HepG2 (cell line): Measurements from ENCODE around the gene IKZF4. TPM values are rescaled to one million over a fixed set of nuclear protein-coding genes. Genes with fewer than 3 reads are reported as not detected.

Experiments
- ATAC-seq: fragments of 200-7000 bp; cut with Tn5 transposase; 3 replicates; pipeline ENCODE4 v1.9.1; 2020; ENCODE audit warnings: mild to moderate bottlenecking, moderate library complexity
- BruUV-seq: library from RNA; stranded (reverse); fragments of 400-500 nt; replicated peaks from 2 replicates; lab custom pipeline; 2021; lab: Mats Ljungman, UMichigan
- CTCF ChIA-PET: fragments of 300-600 bp; formaldehyde crosslinking; extraction: SDS; loops from one replicate; lab custom pipeline; 2021; ENCODE audit warnings: low total read pairs, inconsistent platforms, low intra/inter-chr PET ratio; lab: Yijun Ruan, JAX
- POLR2A ChIA-PET: fragments of 350-600 bp; sonication (Branson Sonifier 250); formaldehyde crosslinking; loops from one replicate; lab custom pipeline; 2020; ENCODE audit warnings: antibody characterized with exemption, inconsistent platforms; lab: Yijun Ruan, JAX
- DNase-seq: peaks from one replicate; pipeline ENCODE4 v3.0.0-alpha.2; 2015; ENCODE audit warnings: low spot score
- FAIRE-seq: peaks from 3 replicates; lab custom pipeline; 2011; peaks lifted over from hg19 to GRCh38; lab: Jason Lieb, UNC
- H2AFZ ChIP-seq: one replicate; pipeline ENCODE4 v1.6.1; 2011; ENCODE audit warnings: low read length, inconsistent platforms
- H3K27ac ChIP-seq: fragments of 300-600 bp; 3 replicates; pipeline ENCODE4 v1.8.0; 2011; ENCODE audit warnings: mixed run types, mild to moderate bottlenecking, mixed read lengths, low read length, inconsistent platforms; ENCODE audit not compliant: insufficient read depth; ENCODE audit errors: extremely low read length
- H3K27me3 ChIP-seq, 2 experiments: fragments of 200-600 bp in 1 of 2; 2 replicates in 1 of 2; 3 replicates in 1 of 2; pipeline versions ENCODE4 v1.6.0 to v1.8.0; 2011; ENCODE audit warnings: low read length in 2 of 2, mild to moderate bottlenecking in 2 of 2, moderate library complexity in 2 of 2, inconsistent platforms in 1 of 2; ENCODE audit not compliant: insufficient read depth in 2 of 2, control insufficient read depth in 1 of 2
- H3K36me3 ChIP-seq, 2 experiments: fragments of 200-600 bp in 1 of 2; replicated peaks in 1 of 2; 2 replicates in 1 of 2; 3 replicates in 1 of 2; pipeline versions ENCODE4 v1.5.1 to v1.8.0; 2011; ENCODE audit warnings: low read length in 2 of 2, inconsistent platforms in 1 of 2; ENCODE audit not compliant: insufficient read depth in 2 of 2, control insufficient read depth in 1 of 2
- H3K4me1 ChIP-seq: 2 replicates; pipeline ENCODE4 v1.5.1; 2012; ENCODE audit warnings: low read length, inconsistent platforms; ENCODE audit not compliant: insufficient read depth
- H3K4me2 ChIP-seq: 2 replicates; pipeline ENCODE4 v1.6.0; 2011; ENCODE audit warnings: low read depth, low read length, inconsistent platforms
- H3K4me3 ChIP-seq, 3 experiments: fragments of 200-600 bp in 1 of 3; sonication (generic), shearing (Covaris generic) in 1 of 3; replicated peaks in 1 of 3; 2 replicates each; pipeline ENCODE4 v1.5.1; 2011 to 2016; ENCODE audit warnings: low read length in 3 of 3, inconsistent platforms in 2 of 3, low read depth in 2 of 3, mild to moderate bottlenecking in 2 of 3, control low read depth in 1 of 3, mixed read lengths in 1 of 3; ENCODE audit not compliant: insufficient read depth in 1 of 3
- H3K79me2 ChIP-seq: one replicate; pipeline ENCODE4 v1.6.1; 2011; ENCODE audit warnings: low read length, inconsistent platforms; ENCODE audit not compliant: insufficient read depth
- H3K9ac ChIP-seq: 2 replicates; pipeline ENCODE4 v1.6.0; 2011; ENCODE audit warnings: mild to moderate bottlenecking, low read depth, low read length, inconsistent platforms; ENCODE audit not compliant: insufficient read depth
- H3K9me3 ChIP-seq: 2 replicates; pipeline ENCODE4 v1.5.1; 2012; ENCODE audit warnings: mild to moderate bottlenecking, low read length
- H4K20me1 ChIP-seq: 2 replicates; pipeline ENCODE4 v1.6.0; 2011; ENCODE audit warnings: inconsistent platforms, mild to moderate bottlenecking, low read length, moderate library complexity; ENCODE audit not compliant: insufficient read depth
- ATF3 ChIP-seq: sonication (generic); formaldehyde crosslinking; IDR thresholded peaks from 2 replicates; pipeline ENCODE4 v1.4.0; 2020; ENCODE audit warnings: missing genetic modification reagents
- IKZF1 ChIP-seq: fragments of 450-650 bp; IDR thresholded peaks from 2 replicates; pipeline ENCODE4 v1.7.1; 2016
- NFE2L1 ChIP-seq: sonication (generic); formaldehyde crosslinking; IDR thresholded peaks from 2 replicates; pipeline ENCODE4 v1.4.0; 2020; ENCODE audit warnings: missing genetic modification reagents, mild to moderate bottlenecking, borderline replicate concordance
- NKX3-1 ChIP-seq: sonication (generic); formaldehyde crosslinking; IDR thresholded peaks from 2 replicates; pipeline ENCODE4 v1.5.0; 2020; ENCODE audit warnings: missing genetic modification reagents
- PHF21A ChIP-seq: sonication (generic); formaldehyde crosslinking; IDR thresholded peaks from 2 replicates; pipeline ENCODE4 v1.5.0; 2020; ENCODE audit warnings: mild to moderate bottlenecking, missing genetic modification reagents
- RARG ChIP-seq: sonication (generic); formaldehyde crosslinking; IDR thresholded peaks from 2 replicates; pipeline ENCODE4 v1.4.0; 2020; ENCODE audit warnings: low read depth, mild to moderate bottlenecking, missing genetic modification reagents
- RCOR2 ChIP-seq: IDR thresholded peaks from 2 replicates; pipeline ENCODE4 v1.6.1; 2016; ENCODE audit warnings: missing biosample characterization, missing genetic modification reagents
- SMYD3 ChIP-seq: sonication (generic); formaldehyde crosslinking; IDR thresholded peaks from 2 replicates; pipeline ENCODE4 v1.8.1; 2023; ENCODE audit warnings: mild to moderate bottlenecking, missing genetic modification reagents
- SRY ChIP-seq: sonication (generic); formaldehyde crosslinking; IDR thresholded peaks from 2 replicates; pipeline ENCODE4 v1.8.0; 2022; ENCODE audit warnings: mild to moderate bottlenecking, missing genetic modification reagents
- ZBTB46 ChIP-seq: sonication (generic); formaldehyde crosslinking; IDR thresholded peaks from 2 replicates; pipeline ENCODE4 v1.4.0; 2020; ENCODE audit warnings: mild to moderate bottlenecking, missing genetic modification reagents, borderline replicate concordance
- ZNF530 ChIP-seq: sonication (generic); formaldehyde crosslinking; IDR thresholded peaks from 2 replicates; pipeline ENCODE4 v1.5.0; 2020; ENCODE audit warnings: low read depth, mild to moderate bottlenecking, missing genetic modification reagents
- ZNF605 ChIP-seq: sonication (generic); formaldehyde crosslinking; IDR thresholded peaks from 2 replicates; pipeline ENCODE4 v1.8.0; 2022; ENCODE audit warnings: mild to moderate bottlenecking, missing genetic modification reagents
- ZNF607 ChIP-seq: sonication (generic); formaldehyde crosslinking; IDR thresholded peaks from 2 replicates; pipeline ENCODE4 v1.5.1; 2020; ENCODE audit warnings: missing genetic modification reagents, mild to moderate bottlenecking, borderline replicate concordance
- ZNF652 ChIP-seq: IDR thresholded peaks from 2 replicates; pipeline ENCODE4 v1.6.1; 2016; ENCODE audit warnings: low read depth, borderline replicate concordance
- ZNF670 ChIP-seq: sonication (generic); formaldehyde crosslinking; IDR thresholded peaks from 2 replicates; pipeline ENCODE4 v1.8.0; 2022; ENCODE audit warnings: mild to moderate bottlenecking, missing genetic modification reagents, borderline replicate concordance
- ZNF766 ChIP-seq: sonication (generic); formaldehyde crosslinking; IDR thresholded peaks from 2 replicates; pipeline ENCODE4 v1.5.0; 2020; ENCODE audit warnings: missing genetic modification reagents, borderline replicate concordance
- WGBS: methylation state at CpG from one replicate; pipeline ENCODE4 v1.1.6; 2017; ENCODE audit warnings: low lambda C conversion rate; 5-methylcytosine and 5-hydroxymethylcytosine counted together
- in situ Hi-C: cut with HindIII; loops from 2 replicates; pipeline ENCODE4 v1.10.0; 2017; ENCODE audit warnings: low pct_unique_long_range_greater_than_20kb; ENCODE audit not compliant: extremely low pct_ligation_motif_present
- intact Hi-C: fragments of 100-400 bp; cut with micrococcal nuclease; formaldehyde crosslinking; loops from one replicate; pipeline ENCODE4 v1.10.0; 2022; ENCODE audit not compliant: unreplicated experiment
- polyA plus RNA-seq, 8 experiments: library from polyadenylated mRNA; depleted of rRNA in 3 of 8; stranded (reverse) in 7 of 8; unstranded in 1 of 8; fragments of >200 nt; fragmentation: Illumina TruSeq in 4 of 8; extraction: Trizol in 4 of 8; gene quantifications; 2 replicates each; pipeline versions ENCODE4 v1.2.1 to v1.2.3, GENCODE V29; 2011 to 2016; ENCODE audit warnings: low read depth in 4 of 8, missing spikeins in 1 of 8, mixed read lengths in 1 of 8; ENCODE audit not compliant: insufficient read depth in 1 of 8
- total RNA-seq, 5 experiments: library from RNA; depleted of rRNA; stranded (reverse); fragments of >200 nt; fragmentation: Illumina TruSeq; extraction: Trizol; gene quantifications; 2 replicates each; pipeline ENCODE4 v1.2.3, GENCODE V29; 2016; ENCODE audit warnings: low read depth in 1 of 5
- TF ChIP-seq, protein P1 (sequence below): sonication (generic); formaldehyde crosslinking; IDR thresholded peaks from 2 replicates; pipeline ENCODE4 v1.4.0; 2020; ENCODE audit warnings: missing genetic modification reagents, borderline replicate concordance

The IKZF4 gene
- total and polyA plus RNA-seq, 2 of the 13 experiments (the other 11 are each of a cell fraction or from before 2014, with no cell fraction given) = 0.58 to 2.2 TPM

- no peak for TF ChIP-seq SMYD3 (CRISPR knock-in tag)
Measured at GRCh38 chr12:56007564-56008559, 13.0 kb upstream of the IKZF4 start (continued).

GRCh38 chr12:56010111-56010570, 10.7 kb upstream of the IKZF4 start:
- TSS peak; percentile 41 for BruUV-seq
- no peaks in the 10 kb centered on the region for H3K9me3 ChIP-seq
- WGBS = 0% methylated on average over 2 of the region's 2 CpGs
- H3K4me2 ChIP-seq = peak overlapping the region; percentile 61
- peak overlapping the region; percentile 30; the same call in 1 of the 2 replicates for H3K9ac ChIP-seq
- ChIA-PET POLR2A (interaction anchor here (0.5 to 3.0 kb wide), 9 partner anchors 9 to 289 kb away, joined by 3 to 27 read pairs (median 6); partner anchors contain the start of genes IKZF4, ORMDL2, RAB5B and SARNP), CTCF (no interaction called here)
- intact Hi-C loops = loop anchor here (2.0 kb wide), 1 partner anchor 13 kb away; the partner anchor contains the start of gene SUOX
- in situ Hi-C loops = no loop called here
- peaks cover 92% of the 10 kb centered on the region for H3K4me1 ChIP-seq
- H2AFZ ChIP-seq = no peak overlapping the region
- no peaks in the 10 kb centered on the region; a peak in 1 of 5 replicates for H3K27me3 ChIP-seq
- no peaks in the 10 kb centered on the region for H4K20me1 ChIP-seq
- peak; percentile 84 for DNase-seq
- peak; percentile 91 for FAIRE-seq
- H3K79me2 ChIP-seq = no peaks in the 10 kb centered on the region
- H3K4me3 ChIP-seq = peak overlapping the region in 1 of 3 experiments; percentile 1; a peak in 2 of 6 replicates
- peak overlapping the region; percentile 63 for H3K27ac ChIP-seq
- ATAC-seq = peak; percentile 33
- H3K36me3 ChIP-seq = no peaks in the 10 kb centered on the region; a peak in 1 of 5 replicates
- TF ChIP-seq RARG (CRISPR knock-in tag) (no peak), ZNF766 (CRISPR knock-in tag) (no peak), ZBTB46 (no peak), ZNF605 (CRISPR knock-in tag) (peak; percentile 50; the same call in 1 of the 2 replicates), ZNF652 (no peak), ZNF530 (no peak), PHF21A (peak; percentile 93), NFE2L1 (CRISPR knock-in tag) (no peak), IKZF1 (no peak), NKX3-1 (CRISPR knock-in tag) (no peak), ATF3 (CRISPR knock-in tag) (peak; percentile 74; the same call in 1 of the 2 replicates), ZNF607 (no peak; the same call in 1 of the 2 replicates), RCOR2 (CRISPR knock-in tag) (peak; percentile 84; the same call in 1 of the 2 replicates), SRY (CRISPR knock-in tag) (no peak), ZNF670 (CRISPR knock-in tag) (no peak)
- TF ChIP-seq, protein P1, sequence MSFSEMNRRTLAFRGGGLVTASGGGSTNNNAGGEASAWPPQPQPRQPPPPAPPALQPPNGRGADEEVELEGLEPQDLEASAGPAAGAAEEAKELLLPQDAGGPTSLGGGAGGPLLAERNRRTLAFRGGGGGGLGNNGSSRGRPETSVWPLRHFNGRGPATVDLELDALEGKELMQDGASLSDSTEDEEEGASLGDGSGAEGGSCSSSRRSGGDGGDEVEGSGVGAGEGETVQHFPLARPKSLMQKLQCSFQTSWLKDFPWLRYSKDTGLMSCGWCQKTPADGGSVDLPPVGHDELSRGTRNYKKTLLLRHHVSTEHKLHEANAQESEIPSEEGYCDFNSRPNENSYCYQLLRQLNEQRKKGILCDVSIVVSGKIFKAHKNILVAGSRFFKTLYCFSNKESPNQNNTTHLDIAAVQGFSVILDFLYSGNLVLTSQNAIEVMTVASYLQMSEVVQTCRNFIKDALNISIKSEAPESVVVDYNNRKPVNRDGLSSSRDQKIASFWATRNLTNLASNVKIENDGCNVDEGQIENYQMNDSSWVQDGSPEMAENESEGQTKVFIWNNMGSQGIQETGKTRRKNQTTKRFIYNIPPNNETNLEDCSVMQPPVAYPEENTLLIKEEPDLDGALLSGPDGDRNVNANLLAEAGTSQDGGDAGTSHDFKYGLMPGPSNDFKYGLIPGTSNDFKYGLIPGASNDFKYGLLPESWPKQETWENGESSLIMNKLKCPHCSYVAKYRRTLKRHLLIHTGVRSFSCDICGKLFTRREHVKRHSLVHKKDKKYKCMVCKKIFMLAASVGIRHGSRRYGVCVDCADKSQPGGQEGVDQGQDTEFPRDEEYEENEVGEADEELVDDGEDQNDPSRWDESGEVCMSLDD (CRISPR knock-in tag) = no peak
